HCT116 (cell line): Measurements from ENCODE around the gene ZMYM4. TPM values are rescaled to one million over a fixed set of nuclear protein-coding genes. Genes with fewer than 3 reads are reported as not detected.

ENCODE experiments used
- ATAC-seq: fragments of 200-7000 bp; cut with Tn5 transposase; 2 replicates; pipeline ENCODE4 v1.9.1; 2020; ENCODE audit warnings: mild to moderate bottlenecking, moderate library complexity
- BruUV-seq: library from RNA; stranded (reverse); fragments of 400-500 nt; replicated peaks from 2 replicates; lab custom pipeline; 2021; lab: Mats Ljungman, UMichigan
- CTCF ChIA-PET: fragments of 300-600 bp; sonication (Branson Sonifier 250); formaldehyde crosslinking; loops from one replicate; lab custom pipeline; 2021; ENCODE audit warnings: antibody characterized with exemption; lab: Charles Lee
- POLR2A ChIA-PET: fragments of 300-600, 350-600 bp; sonication (Branson Sonifier 250); formaldehyde crosslinking; loops from one replicate; lab custom pipeline; 2021; ENCODE audit warnings: antibody characterized with exemption; lab: Charles Lee
- RAD21 ChIA-PET, 2 experiments: fragments of 300-600 bp; sonication (Branson Sonifier 250); formaldehyde crosslinking; loops; one replicate each; lab custom pipeline; 2023; ENCODE audit warnings: low total read pairs in 2 of 2; ENCODE audit not compliant: uncharacterized antibody in 2 of 2, unreplicated experiment in 2 of 2, low non-redundant PET in 1 of 2; lab: Charles Lee
- DNase-seq: peaks from one replicate; pipeline ENCODE4 v3.0.0-alpha.2; 2010; ENCODE audit warnings: low read depth, low spot score
- H2AFZ ChIP-seq: fragments of 200-600 bp; shearing (Covaris generic), sonication (generic); 2 replicates; pipeline ENCODE4 v1.6.1; 2017; ENCODE audit warnings: low read depth, mixed run types, mixed read lengths, antibody characterized with exemption, low read length; ENCODE audit not compliant: poor library complexity, severe bottlenecking
- H3K27ac ChIP-seq: 2 replicates; pipeline ENCODE4 v1.5.1; 2012; ENCODE audit warnings: low read depth, low read length
- H3K27me3 ChIP-seq: fragments of 200-600 bp; sonication (generic); 2 replicates; pipeline ENCODE4 v1.6.1; 2016; ENCODE audit warnings: mixed run types, low read length, mixed read lengths; ENCODE audit not compliant: insufficient read depth
- H3K36me3 ChIP-seq, 2 experiments: fragments of 200-500 bp in 1 of 2; fragments of 200-600 bp in 1 of 2; sonication (Bioruptor generic) in 1 of 2; sonication (generic) in 1 of 2; 2 replicates each; pipeline versions ENCODE4 v1.5.1 to v1.6.1; 2014 to 2016; ENCODE audit warnings: low read length in 2 of 2, inconsistent platforms in 1 of 2, mixed read lengths in 1 of 2, mixed run types in 1 of 2; ENCODE audit not compliant: insufficient read depth in 2 of 2, control insufficient read depth in 1 of 2
- H3K4me1 ChIP-seq, 2 experiments: fragments of 200-600 bp in 1 of 2; sonication (generic) in 1 of 2; 2 replicates each; pipeline versions ENCODE4 v1.5.1 to v1.6.1; 2012 to 2017; ENCODE audit warnings: low read length in 2 of 2, inconsistent platforms in 1 of 2, mild to moderate bottlenecking in 1 of 2, mixed read lengths in 1 of 2, mixed run types in 1 of 2, moderate library complexity in 1 of 2; ENCODE audit not compliant: insufficient read depth in 2 of 2, control insufficient read depth in 1 of 2
- H3K4me2 ChIP-seq: fragments of 200-600 bp; sonication (generic); 2 replicates; pipeline ENCODE4 v1.6.1; 2017; ENCODE audit warnings: mixed run types, low read length, mixed read lengths
- H3K4me3 ChIP-seq, 2 experiments: fragments of 200-600 bp in 1 of 2; sonication (generic) in 1 of 2; replicated peaks in 1 of 2; 2 replicates each; pipeline ENCODE4 v1.5.1; 2011 to 2016; ENCODE audit warnings: low read length in 2 of 2, control low read depth in 1 of 2, low read depth in 1 of 2, mild to moderate bottlenecking in 1 of 2, mixed read lengths in 1 of 2, mixed run types in 1 of 2
- H3K79me2 ChIP-seq: fragments of 200-600 bp; sonication (generic); 2 replicates; pipeline ENCODE4 v1.6.1; 2017; ENCODE audit warnings: mild to moderate bottlenecking, mixed run types, low read length, moderate library complexity, mixed read lengths; ENCODE audit not compliant: insufficient read depth
- H3K9ac ChIP-seq: fragments of 200-600 bp; sonication (generic); 2 replicates; pipeline ENCODE4 v1.6.1; 2016; ENCODE audit warnings: low read length, mixed read lengths
- H3K9me2 ChIP-seq: fragments of 200-600 bp; sonication (generic), shearing (Covaris generic); 2 replicates; pipeline ENCODE4 v1.6.1; 2017; ENCODE audit warnings: mixed run types, mild to moderate bottlenecking, moderate library complexity; ENCODE audit not compliant: insufficient read depth
- H3K9me3 ChIP-seq, 2 experiments: fragments of 200-500 bp in 1 of 2; fragments of 200-600 bp in 1 of 2; sonication (Bioruptor generic) in 1 of 2; sonication (generic) in 1 of 2; 2 replicates each; pipeline ENCODE4 v1.6.1; 2014 to 2017; ENCODE audit warnings: low read length in 2 of 2, mixed read lengths in 2 of 2, inconsistent platforms in 1 of 2, low read depth in 1 of 2, mild to moderate bottlenecking in 1 of 2, mixed run types in 1 of 2, moderate library complexity in 1 of 2; ENCODE audit not compliant: control insufficient read depth in 1 of 2, insufficient read depth in 1 of 2
- H4K20me1 ChIP-seq: fragments of 200-600 bp; sonication (generic), shearing (Covaris generic); 2 replicates; pipeline ENCODE4 v1.6.1; 2017; ENCODE audit warnings: mixed run types, mild to moderate bottlenecking, moderate library complexity; ENCODE audit not compliant: insufficient read depth
- EGR1 ChIP-seq: IDR thresholded peaks from 2 replicates; pipeline ENCODE4 v1.6.1; 2012; ENCODE audit warnings: low read depth
- ELF1 ChIP-seq: IDR thresholded peaks from 2 replicates; pipeline ENCODE4 v1.6.1; 2012; ENCODE audit warnings: low read depth, borderline replicate concordance
- POLR2AphosphoS5 ChIP-seq: IDR thresholded peaks from 2 replicates; pipeline ENCODE4 v1.6.1; 2011; ENCODE audit warnings: mild to moderate bottlenecking, low read depth, low read length, moderate library complexity
- SIN3A ChIP-seq: IDR thresholded peaks from 2 replicates; pipeline ENCODE4 v1.6.1; 2012; ENCODE audit warnings: low read depth
- SP1 ChIP-seq: IDR thresholded peaks from 2 replicates; pipeline ENCODE4 v1.6.1; 2012; ENCODE audit warnings: low read depth
- SRF ChIP-seq: IDR thresholded peaks from 2 replicates; pipeline ENCODE4 v1.6.1; 2012; ENCODE audit warnings: low read depth
- intact Hi-C: fragments of 100-400 bp; cut with micrococcal nuclease; formaldehyde crosslinking; loops from 2 replicates; pipeline ENCODE4 v1.10.0; 2022
- total RNA-seq: library from RNA; stranded (reverse); gene quantifications from one replicate; pipeline ENCODE4 v1.2.1, GENCODE V29; 2021; ENCODE audit not compliant: unreplicated experiment
- TF ChIP-seq, protein P1 (sequence below): IDR thresholded peaks from 2 replicates; pipeline ENCODE4 v1.6.1; 2011; ENCODE audit warnings: mild to moderate bottlenecking, low read length, moderate library complexity; ENCODE audit not compliant: insufficient replicate concordance; ENCODE audit errors: extremely low read depth
- TF ChIP-seq, protein P2 (sequence below): IDR thresholded peaks from 2 replicates; pipeline ENCODE4 v1.6.1; 2012

The ZMYM4 gene
- total RNA-seq, 1 experiment from 2014 or later = 58.0 TPM

DNA sequence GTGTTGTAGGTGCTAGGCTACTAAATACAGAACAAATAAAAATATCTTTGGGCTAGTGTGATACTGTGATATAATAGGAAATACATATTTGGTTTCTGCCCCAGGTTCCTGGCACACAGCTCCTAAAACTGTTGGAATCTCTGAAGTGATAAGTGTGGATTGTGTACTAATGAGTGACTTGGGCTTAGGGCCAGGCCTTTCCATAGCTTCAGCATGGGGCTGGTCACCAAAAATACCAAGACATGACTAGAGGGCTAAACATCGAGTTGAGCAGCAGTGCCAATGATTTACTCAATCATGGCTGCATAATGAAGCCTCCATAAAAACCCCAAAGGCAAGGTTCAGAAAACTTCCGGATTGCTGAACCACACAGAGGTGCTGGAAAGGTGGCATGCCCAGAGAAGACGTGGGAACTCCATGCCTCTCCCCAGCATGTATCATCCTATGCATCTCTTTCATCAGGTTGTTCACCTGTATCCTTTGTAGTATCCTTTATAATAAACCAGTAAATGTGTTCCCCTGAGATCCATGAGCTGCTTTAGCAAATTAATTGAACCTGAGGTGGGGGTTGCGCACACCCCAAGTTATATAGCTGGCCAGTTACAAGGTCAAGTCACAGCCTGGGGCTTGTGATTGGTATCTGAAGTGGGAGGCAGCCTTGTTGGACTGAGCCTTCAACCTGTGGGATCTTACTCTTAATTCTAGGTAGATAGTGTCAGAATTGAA lies 51.6 kb downstream of the ZMYM4 start (continued):
- TF ChIP-seq, protein P1, sequence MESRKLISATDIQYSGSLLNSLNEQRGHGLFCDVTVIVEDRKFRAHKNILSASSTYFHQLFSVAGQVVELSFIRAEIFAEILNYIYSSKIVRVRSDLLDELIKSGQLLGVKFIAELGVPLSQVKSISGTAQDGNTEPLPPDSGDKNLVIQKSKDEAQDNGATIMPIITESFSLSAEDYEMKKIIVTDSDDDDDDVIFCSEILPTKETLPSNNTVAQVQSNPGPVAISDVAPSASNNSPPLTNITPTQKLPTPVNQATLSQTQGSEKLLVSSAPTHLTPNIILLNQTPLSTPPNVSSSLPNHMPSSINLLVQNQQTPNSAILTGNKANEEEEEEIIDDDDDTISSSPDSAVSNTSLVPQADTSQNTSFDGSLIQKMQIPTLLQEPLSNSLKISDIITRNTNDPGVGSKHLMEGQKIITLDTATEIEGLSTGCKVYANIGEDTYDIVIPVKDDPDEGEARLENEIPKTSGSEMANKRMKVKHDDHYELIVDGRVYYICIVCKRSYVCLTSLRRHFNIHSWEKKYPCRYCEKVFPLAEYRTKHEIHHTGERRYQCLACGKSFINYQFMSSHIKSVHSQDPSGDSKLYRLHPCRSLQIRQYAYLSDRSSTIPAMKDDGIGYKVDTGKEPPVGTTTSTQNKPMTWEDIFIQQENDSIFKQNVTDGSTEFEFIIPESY = no peak
- TF ChIP-seq SP1 = no peak
- TF ChIP-seq POLR2AphosphoS5 = no peak
- no peak for TF ChIP-seq EGR1
- TF ChIP-seq, protein P2, sequence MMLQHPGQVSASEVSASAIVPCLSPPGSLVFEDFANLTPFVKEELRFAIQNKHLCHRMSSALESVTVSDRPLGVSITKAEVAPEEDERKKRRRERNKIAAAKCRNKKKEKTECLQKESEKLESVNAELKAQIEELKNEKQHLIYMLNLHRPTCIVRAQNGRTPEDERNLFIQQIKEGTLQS = no peak
- no peak for TF ChIP-seq SRF

DNA sequence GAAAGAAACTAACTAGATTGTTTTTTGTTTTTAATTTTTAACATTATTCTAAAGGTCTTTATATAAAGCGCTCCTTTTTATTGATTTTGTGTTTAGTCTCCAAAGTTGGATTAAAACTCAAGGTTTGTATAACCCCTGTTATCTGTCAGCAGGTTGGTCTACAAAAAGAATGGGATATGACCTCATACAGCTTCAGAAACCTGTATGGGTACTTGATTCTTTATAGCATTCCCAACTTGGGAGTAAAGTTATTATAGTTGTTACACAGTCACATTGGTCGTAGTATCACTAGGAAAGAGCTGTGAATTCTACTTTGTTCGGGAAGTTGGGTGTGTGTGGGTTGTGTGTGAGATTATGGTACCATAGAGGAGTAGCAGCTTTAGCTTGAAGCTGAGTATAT lies 52.4 kb downstream of the ZMYM4 start:
- Histone ChIP-seq H3K27me3 (no peaks in the 10 kb centered on the region), H3K9me3 (no peaks in the 10 kb centered on the region), H3K9me2 (no peaks in the 10 kb centered on the region), H3K9ac (no peak overlapping the region), H2AFZ (no peak overlapping the region), H3K4me2 (no peak overlapping the region), H3K79me2 (peaks cover 29% of the 10 kb centered on the region), H3K27ac (no peak overlapping the region), H3K36me3 (no peaks in the 10 kb centered on the region), H3K4me3 (no peak overlapping the region), H4K20me1 (no peaks in the 10 kb centered on the region), H3K4me1 (peaks cover 0 to 9% of the 10 kb centered on the region in 2 experiments; a peak in 2 of 4 replicates)
- intact Hi-C loops = no loop called here
- POLR2A ChIA-PET = no interaction called here
- RAD21 ChIA-PET = interaction anchor here (0.7 kb wide), 2 partner anchors 73 to 130 kb away, joined by 3 to 5 read pairs; no protein-coding TSS in a partner anchor
- TF ChIP-seq SIN3A (no peak), ELF1 (no peak)
- no peak for DNase-seq
- BruUV-seq = no TSS peak
- no peak for ATAC-seq
- CTCF ChIA-PET = no interaction called here
